ENCODE measurements around the gene RELB.

Gene RELB

GRCh38 chr19:45001087-45001739 lies at the start of gene RELB:
RELB (plus strand) TSS chr19:45001464; CDS start chr19:45001580, 116 bp downstream.
- TF ChIP-seq CTCF (conservative IDR thresholded peaks at IDR 0.05; ENCODE audit: low read length) = no peak
- H3K4me3 ChIP-seq (ENCODE audit: low read length) = peak within 1 kb of the TSS; percentile 76
- DNase-seq (ENCODE audit: low read depth) = peak; percentile 83

DNA sequence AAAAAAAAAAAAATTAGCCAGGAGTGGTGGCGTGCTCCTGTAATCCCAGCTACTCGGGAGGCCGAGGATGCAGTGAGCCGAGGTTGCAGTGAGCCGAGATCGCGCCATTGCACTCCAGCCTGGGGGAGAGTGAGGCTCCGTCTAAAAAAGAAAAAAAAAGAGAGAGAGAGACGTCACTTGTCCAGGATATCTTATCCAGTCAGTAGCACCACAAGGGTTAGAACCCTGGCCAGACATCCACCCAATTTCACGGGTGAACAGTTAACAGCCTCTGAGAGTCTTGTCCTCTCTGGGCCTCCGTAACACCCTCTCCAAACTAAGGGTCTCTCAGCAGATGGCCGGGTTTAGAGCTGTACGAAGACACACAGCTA lies 47.0 kb upstream of the RELB start:
- no peak for TF ChIP-seq CTCF (conservative IDR thresholded peaks at IDR 0.05; ENCODE audit: low read length)
- peak overlapping the region; percentile 81 for H3K4me3 ChIP-seq (ENCODE audit: low read length)
- no peak for DNase-seq (ENCODE audit: low read depth)

DNA sequence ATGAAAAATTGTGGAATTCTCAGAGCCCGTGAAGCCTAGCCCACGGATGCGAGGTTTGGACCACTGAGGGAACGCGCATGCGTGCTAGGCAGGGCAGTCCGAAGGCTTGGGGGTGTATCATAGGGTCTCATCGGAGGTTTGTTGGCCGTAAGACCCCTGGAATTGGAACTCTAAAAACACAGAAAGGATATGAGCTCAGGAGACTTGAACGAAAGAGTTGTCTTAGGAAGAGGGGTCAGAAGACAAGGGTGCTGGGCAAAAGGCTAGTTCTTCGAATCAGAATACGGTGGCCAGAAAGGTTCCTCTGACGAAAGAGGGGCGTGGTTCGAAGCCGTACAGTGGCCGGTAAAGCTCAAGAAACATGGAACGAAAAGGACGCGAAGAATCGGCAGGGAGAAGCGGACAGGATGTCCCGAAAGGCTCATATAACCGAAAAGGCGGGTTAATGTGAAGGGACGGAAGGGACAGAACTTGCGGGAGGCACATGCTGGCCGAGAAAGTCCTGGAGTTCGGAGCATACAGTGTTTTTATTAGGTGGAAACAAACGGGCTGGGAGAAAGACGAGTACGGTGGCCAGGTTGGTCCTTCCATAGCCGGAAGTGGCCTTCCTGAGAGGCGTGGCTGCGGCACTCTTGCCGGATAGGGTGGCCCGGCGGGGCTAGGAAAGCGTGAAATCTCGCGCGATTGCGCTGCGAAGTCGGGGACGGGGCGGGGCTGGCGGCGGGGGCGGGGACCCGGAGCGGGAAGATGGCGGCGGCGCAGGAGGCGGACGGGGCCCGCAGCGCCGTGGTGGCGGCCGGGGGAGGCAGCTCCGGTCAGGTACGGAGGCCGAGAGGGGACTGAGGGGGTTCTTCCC lies 46.4 kb upstream of the RELB start, which contains the start of gene CLPTM1:
CLPTM1 (plus strand) TSS at position 732 of the 856 bp plus-strand sequence; CDS start at position 748, 16 bp downstream.
- no peak for TF ChIP-seq CTCF (conservative IDR thresholded peaks at IDR 0.05; ENCODE audit: low read length)
- peak; percentile 97 for DNase-seq (ENCODE audit: low read depth)
- peak within 1 kb of the TSS; percentile 94 for H3K4me3 ChIP-seq (ENCODE audit: low read length)

- H3K4me3 ChIP-seq (ENCODE audit: low read length) = peak overlapping the region; percentile 94
- TF ChIP-seq CTCF (conservative IDR thresholded peaks at IDR 0.05; ENCODE audit: low read length) = no peak
- peak; percentile 8 for DNase-seq (ENCODE audit: low read depth)
These were observed 45.5 kb upstream of the RELB start for GRCh38 chr19:44955505-44956439.

GRCh38 chr19:44957526-44957925 lies 43.7 kb upstream of the RELB start:
- TF ChIP-seq CTCF (conservative IDR thresholded peaks at IDR 0.05; ENCODE audit: low read length) = no peak
- no peak overlapping the region for H3K4me3 ChIP-seq (ENCODE audit: low read length)
- DNase-seq (ENCODE audit: low read depth) = no peak

DNA sequence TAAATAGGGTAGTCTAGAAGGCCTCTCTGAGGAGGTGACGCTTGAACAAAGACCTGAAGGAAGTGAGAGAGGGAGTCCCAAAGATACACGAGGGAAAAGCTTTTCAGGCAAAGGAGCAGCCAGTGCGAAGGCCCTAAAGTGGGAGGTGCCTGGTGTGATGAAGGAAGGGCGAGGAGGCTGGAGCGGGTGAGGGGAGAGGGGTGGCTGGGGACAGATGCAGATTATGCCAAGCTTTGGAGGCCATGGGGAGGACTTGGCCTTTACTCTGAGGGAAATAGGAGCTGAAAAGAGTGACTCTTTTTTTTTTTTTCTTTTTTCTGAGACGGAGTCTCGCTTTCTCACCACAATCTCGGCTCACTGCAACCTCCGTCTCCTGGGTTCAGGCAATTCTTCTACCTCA lies 43.2 kb upstream of the RELB start:
- H3K4me3 ChIP-seq (ENCODE audit: low read length) = no peak overlapping the region
- TF ChIP-seq CTCF (conservative IDR thresholded peaks at IDR 0.05; ENCODE audit: low read length) = no peak
- DNase-seq (ENCODE audit: low read depth) = no peak
